Measurements from ENCODE around the gene DAAM2. TPM values are rescaled to one million over a fixed set of nuclear protein-coding genes. Genes with fewer than 3 reads are reported as not detected.

Gene DAAM2
- total RNA-seq, 4 donors from 2014 or later, result 11.0 to 43.3 (median 26.4) TPM

DNA sequence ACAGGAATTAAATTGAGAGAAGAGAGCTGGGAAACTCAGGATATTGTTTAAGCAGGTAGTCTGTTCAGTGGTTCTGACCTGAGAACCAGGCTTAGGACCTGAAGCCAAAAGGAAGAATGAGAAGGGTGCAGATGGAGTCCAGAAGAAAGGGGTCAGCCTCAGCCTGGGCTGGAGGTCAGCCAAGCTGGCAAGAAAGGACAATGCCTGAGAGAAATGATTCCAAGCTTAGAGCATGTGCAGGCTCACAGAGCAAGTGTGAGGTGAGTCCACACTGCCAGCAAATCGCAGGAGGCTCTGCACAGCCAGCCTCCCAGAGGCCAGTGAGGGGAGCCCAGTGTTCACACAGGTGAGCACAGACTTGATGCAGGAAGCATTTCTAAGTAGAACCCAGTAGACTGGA is 47.3 kb downstream of the DAAM2 start:
- Histone ChIP-seq H3K27me3 (no peaks in the 10 kb centered on the region), H3K36me3 (no peaks in the 10 kb centered on the region), H3K27ac (no peak overlapping the region), H3K9me3 (no peaks in the 10 kb centered on the region), H3K4me1 (no peaks in the 10 kb centered on the region), H3K4me3 (no peak overlapping the region)
- TF ChIP-seq, protein P1, sequence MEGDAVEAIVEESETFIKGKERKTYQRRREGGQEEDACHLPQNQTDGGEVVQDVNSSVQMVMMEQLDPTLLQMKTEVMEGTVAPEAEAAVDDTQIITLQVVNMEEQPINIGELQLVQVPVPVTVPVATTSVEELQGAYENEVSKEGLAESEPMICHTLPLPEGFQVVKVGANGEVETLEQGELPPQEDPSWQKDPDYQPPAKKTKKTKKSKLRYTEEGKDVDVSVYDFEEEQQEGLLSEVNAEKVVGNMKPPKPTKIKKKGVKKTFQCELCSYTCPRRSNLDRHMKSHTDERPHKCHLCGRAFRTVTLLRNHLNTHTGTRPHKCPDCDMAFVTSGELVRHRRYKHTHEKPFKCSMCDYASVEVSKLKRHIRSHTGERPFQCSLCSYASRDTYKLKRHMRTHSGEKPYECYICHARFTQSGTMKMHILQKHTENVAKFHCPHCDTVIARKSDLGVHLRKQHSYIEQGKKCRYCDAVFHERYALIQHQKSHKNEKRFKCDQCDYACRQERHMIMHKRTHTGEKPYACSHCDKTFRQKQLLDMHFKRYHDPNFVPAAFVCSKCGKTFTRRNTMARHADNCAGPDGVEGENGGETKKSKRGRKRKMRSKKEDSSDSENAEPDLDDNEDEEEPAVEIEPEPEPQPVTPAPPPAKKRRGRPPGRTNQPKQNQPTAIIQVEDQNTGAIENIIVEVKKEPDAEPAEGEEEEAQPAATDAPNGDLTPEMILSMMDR (IDR thresholded peaks at IDR 0.05), result no peak
- TF ChIP-seq POLR2A (IDR thresholded peaks at IDR 0.05), result no peak
- DNase-seq, result no peak
- intact Hi-C loops (cut with DNase I; ENCODE audit: low total_unique reads), result no loop called here

DNA sequence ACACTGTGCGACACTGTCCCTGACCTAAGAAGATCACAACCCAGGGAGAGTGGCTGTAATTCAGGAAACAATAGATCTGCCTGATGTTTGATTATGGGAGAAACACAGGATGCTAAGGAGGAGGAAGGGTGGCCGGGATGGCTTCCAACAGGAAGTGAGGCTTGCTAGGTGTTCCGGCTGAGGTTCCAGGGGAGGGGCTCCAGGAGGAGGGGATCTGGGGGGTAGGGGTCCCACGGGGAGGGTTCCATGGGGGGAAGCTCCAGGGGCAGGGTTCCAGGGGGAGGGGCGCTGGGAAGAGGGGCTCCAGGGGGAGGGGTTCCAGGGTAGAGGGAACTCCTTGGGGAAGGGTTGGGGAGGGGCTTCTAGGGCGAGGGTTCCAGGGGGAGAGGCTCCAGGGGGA is 48.6 kb downstream of the DAAM2 start:
- no peak for DNase-seq
- Histone ChIP-seq H3K4me1 (no peaks in the 10 kb centered on the region), H3K36me3 (no peaks in the 10 kb centered on the region), H3K4me3 (no peak overlapping the region), H3K27me3 (no peaks in the 10 kb centered on the region), H3K9me3 (no peaks in the 10 kb centered on the region), H3K27ac (no peak overlapping the region)
- TF ChIP-seq, protein P1 (IDR thresholded peaks at IDR 0.05), result no peak
- TF ChIP-seq POLR2A (IDR thresholded peaks at IDR 0.05), result no peak
- intact Hi-C loops (cut with DNase I; ENCODE audit: low total_unique reads), result no loop called here

DNA sequence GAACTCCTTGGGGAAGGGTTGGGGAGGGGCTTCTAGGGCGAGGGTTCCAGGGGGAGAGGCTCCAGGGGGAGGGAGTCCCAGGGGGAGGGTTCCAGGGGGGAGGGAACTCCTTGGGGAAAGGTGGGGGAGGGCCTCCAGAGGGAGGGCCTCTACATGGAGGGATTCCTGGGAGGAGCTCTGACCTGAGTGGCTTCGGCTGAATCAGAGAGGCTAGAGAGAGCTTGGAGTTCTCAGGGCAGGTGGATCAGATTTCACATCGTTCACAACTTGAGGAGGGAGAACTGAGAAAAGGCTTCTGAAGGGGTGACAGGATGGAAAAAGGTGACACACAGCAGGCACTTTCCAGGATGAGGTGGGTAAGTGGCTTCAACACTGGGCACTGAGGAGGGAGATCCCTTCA is 49.1 kb downstream of the DAAM2 start:
- Histone ChIP-seq H3K27me3 (no peaks in the 10 kb centered on the region), H3K4me3 (no peak overlapping the region), H3K27ac (no peak overlapping the region), H3K9me3 (no peaks in the 10 kb centered on the region), H3K36me3 (no peaks in the 10 kb centered on the region), H3K4me1 (no peaks in the 10 kb centered on the region)
- no peak for DNase-seq
- TF ChIP-seq POLR2A (IDR thresholded peaks at IDR 0.05), result no peak
- TF ChIP-seq, protein P1 (IDR thresholded peaks at IDR 0.05), result no peak
- intact Hi-C loops (cut with DNase I; ENCODE audit: low total_unique reads), result no loop called here

DNA sequence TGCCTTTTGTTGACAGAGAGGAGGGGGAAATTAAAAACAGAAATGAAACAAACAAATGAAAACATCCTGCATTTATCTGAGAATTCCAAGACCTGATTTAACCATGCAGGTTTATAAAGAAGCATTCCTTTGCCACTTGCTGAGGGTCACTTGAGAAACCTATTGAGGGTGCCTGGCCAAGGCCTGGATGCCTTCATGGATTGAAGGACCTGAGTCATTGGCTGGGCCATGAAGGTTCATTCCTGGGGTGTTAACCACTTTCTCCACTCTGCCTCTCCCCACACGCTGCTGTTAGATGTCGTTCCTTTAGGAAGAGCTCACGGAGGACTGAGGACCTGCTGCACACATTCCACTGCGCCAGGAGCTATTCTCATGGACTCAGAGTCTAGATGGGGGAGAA is 49.7 kb downstream of the DAAM2 start:
- H3K27ac ChIP-seq, result no peak overlapping the region
- DNase-seq, result no peak
- no peaks in the 10 kb centered on the region for H3K4me1 ChIP-seq
- H3K36me3 ChIP-seq, result no peaks in the 10 kb centered on the region
- H3K27me3 ChIP-seq, result no peaks in the 10 kb centered on the region
- no peaks in the 10 kb centered on the region for H3K9me3 ChIP-seq
- H3K4me3 ChIP-seq, result no peak overlapping the region
- TF ChIP-seq, protein P1 (IDR thresholded peaks at IDR 0.05), result no peak
- TF ChIP-seq POLR2A (IDR thresholded peaks at IDR 0.05), result no peak
- intact Hi-C loops (cut with DNase I; ENCODE audit: low total_unique reads), result no loop called here

DNA sequence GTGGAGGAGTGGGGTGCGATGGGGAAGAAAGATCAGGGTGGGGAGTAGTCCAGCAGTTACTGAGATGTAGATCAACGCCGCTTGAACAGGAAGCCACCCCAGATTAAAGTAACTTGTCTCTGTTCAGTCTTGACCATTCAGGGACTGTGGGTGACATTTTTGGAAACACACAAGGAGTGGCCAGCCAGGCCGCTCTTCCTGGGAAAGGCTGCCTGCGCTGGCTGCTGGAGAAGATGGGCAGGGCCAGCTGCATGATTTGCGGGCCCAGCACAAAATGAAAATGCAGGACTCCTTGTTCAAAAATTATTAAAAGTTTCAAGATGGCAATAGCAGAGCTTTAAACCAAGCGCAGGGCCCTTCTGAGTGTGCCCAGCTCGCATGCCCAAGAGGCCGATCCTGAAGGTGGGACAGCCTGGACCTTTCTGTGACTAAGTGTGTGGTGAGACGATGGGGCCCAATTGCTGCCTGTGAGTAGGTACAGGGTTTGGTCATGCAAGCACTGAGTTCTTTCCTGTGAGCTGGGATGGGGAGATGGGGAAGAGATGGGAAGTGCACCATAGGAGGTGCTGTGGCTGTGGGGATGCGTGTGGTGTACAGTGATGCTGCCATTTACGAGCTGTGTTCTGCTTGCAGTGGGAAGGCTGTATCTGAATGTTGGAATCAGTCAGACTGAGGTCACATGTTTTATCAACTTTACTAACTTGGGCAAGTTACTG is 51.3 kb downstream of the DAAM2 start:
- H3K36me3 ChIP-seq, result no peaks in the 10 kb centered on the region
- H3K4me3 ChIP-seq, result no peak overlapping the region
- DNase-seq, result no peak
- no peaks in the 10 kb centered on the region for H3K4me1 ChIP-seq
- no peaks in the 10 kb centered on the region for H3K27me3 ChIP-seq
- H3K9me3 ChIP-seq, result no peaks in the 10 kb centered on the region
- intact Hi-C loops (cut with DNase I; ENCODE audit: low total_unique reads), result no loop called here
- no peak for TF ChIP-seq POLR2A (IDR thresholded peaks at IDR 0.05)
- TF ChIP-seq, protein P1 (IDR thresholded peaks at IDR 0.05), result no peak
- peak overlapping the region; percentile 8 to 10 for H3K27ac ChIP-seq
